Smooth muscle cell of the brain vasculature (primary cell): ENCODE measurements around the gene GLIS1.
"Not testable (repeated sequence)": the region's sequence is repeated elsewhere in the genome, so short reads cannot be mapped to it uniquely, and the experiment has no call there.

ENCODE experiments used
- DNase-seq: peaks from one replicate; pipeline ENCODE4 v3.0.0-alpha.2; 2012; ENCODE audit warnings: low read depth, low spot score

Gene GLIS1

DNA sequence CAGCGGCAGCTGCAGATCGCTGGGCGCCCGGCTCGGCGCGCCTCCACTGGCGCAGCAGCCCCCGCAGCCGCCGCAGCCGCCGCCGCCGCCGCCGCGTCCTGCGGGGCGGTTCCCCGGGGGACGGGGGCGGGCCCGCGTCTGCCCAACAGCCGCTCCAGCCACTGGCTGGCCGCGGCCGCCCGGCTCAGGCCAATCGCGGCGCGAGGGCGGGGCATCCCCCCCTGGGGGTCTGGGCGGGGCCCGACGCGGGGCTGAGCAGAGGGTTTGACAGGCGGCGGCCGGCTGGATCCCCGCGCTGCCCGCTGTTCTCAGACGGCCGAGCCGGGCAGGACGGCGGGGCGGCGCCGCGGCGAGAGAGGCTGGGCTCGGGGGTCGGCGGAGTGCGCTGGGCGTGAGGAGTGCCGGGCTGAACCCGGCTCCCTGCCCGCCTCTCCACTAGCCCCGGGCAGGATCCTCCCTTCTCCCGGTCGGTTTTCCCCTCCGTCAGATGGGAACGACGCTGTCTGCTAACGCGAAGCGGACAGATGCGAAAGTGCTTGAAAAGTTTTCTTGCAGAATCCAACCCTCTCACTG, at the start of gene GLIS1:
Gene GLIS1 (minus strand): TSS at position 56 of the 573 bp plus-strand sequence. CDS start 1,100 bp downstream, outside the sequence.
- DNase-seq: no peak

DNA sequence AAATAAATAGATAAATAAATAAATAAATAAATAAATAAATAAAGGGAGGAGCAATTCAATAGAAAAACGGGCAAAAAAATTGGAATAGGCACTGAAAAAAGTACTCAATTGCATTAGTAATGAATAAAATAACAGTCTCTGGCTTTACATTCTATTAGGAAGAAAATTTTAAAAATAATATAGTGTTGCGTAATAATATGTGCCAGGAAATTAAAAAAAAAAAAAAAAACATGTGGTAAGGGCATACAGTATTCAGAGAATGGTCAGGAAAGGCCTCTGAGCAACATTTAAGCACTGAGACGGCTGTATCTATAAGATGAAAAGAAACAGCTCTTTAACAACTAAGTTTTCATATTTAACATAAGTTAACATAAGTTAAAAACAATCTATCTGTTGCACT, 48.7 kb upstream of the GLIS1 start:
- DNase-seq: no peak

DNA sequence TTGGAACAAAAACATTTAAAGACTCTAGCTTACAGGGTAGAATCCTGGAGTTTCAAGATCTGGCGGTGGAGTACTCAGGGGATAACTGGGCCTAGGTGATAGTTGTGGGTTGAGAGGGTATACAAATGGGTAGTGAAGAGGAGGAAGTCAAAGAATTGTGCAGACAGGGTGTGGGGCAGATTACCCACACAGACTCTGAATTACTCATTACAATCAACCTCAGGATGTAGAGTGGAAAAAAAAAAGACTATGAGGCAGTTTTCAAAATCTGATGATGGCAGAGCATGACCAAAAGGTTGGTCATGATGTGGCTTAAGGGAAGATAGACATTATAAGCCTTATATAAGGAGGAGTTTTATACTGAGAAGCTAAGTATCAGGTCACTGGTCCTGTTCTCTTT, 44.1 kb upstream of the GLIS1 start:
- DNase-seq: no peak

DNA sequence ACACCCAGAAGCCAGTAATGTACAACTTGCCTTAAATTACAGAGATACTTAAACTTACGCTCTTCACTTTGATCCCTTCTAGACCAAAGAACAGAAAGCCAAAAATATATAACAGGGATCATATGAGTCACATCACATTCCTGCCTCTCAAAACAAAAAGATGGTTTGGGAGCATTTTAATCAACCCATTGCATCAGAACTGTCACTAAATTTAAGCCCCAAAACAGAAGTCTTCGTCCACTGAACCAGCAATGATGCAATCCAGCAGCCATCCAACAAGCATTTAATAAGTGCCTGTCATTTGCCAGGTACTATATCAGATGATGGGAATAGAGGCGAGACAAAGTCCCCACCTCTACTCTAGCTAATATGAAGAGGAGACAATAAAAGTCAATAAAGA, 42.7 kb upstream of the GLIS1 start:
- no peak for DNase-seq

DNA sequence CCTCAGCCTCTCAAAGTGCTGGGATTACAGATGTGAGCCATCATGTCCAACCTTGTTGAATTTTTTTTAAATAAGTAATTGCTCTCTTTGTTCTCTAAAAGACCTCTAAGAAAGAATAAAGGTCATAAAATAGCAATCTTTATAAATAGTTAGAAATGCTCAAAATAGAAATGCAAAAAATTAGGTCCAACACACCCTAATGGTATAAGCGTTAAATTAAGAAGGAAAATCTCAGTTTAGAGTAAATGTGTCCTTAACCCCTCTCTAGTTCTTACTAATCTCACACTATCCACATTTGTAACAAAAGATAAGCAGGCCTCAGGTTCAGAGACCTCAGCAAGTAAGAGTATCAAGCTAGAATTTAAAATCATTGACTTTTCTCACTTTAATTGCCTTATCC, 38.3 kb upstream of the GLIS1 start:
- DNase-seq: no peak

DNA sequence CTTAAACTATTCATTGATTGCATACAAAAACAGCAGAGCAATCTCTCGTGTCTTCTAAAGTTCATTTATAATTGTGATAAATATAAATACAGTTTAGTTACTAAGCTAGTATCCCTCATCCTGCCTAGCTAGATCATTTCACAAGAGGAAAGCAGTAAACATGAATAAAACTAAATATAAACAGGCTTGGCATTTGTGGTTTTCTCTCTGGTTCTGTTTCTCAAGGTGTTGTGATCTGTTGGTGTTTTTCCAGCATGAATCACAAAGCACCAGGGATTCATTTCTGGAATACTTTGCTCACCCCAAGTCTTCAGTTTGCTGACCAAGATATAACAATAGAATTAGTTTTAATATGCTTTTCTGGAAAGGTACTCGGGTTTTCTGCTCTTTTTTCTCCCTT, 32.7 kb upstream of the GLIS1 start:
- peak; percentile 52 for DNase-seq

DNA sequence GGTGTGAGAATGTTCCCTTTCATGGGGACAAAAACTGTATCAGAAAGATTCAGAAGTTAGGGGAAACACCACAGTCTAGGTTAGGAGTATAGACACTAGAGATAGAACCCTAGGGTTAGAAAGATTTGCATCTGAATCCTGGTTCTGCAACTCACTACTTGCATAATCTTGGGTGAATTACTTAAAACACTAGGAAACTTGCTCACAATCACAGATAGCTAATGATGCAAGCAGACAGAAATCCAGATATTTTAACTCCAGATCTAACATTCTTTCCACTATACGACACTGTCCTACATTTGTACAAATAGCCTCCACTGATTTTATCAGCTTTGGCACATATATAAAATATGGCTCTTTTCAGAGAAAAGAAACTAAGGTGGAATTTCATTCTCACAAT, 30.8 kb upstream of the GLIS1 start:
- DNase-seq: no peak

DNA sequence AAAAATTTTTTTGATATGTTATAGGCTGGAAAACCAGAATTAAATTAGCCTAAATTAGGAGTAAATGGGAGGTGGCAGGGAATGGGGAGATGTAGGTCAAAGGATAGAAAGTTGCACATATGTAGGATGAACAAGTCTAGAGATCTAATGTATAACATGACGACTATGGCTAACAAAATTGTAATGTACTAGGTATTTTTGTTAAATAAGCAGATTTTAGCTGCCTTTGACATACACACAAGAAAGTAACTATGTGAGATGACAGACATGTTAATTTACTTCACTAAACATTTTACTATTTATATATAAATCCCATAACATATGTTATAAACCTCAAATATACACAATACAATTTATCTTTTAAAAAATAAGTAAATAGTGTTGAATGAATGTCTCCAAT, 30.2 kb upstream of the GLIS1 start:
- no peak for DNase-seq

DNA sequence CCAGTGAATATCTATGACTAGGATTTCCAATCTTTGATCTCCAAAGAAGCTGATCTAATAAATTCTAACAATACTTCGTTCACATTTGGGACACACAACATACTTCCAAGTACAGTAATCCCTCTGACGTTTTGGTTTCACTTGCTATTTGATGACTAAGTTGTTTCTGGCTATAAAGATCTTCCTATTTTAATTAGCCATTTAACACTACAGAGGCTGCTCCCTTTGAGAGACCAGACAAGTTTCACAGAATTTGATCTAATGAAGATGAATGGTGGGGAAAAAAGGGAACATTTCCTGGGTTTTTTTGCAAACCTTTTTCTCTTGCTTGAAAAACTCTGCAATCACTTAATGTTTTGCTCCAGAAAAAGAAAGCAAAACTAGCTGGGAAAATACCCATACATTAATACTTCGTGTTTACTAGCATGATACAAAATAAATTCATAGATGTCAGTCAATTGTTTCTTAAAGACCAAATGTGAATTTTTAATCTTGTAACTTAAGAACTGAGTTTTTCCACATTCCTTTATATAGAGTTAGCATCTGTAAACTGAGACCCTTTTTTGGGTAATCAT, 28.0 kb upstream of the GLIS1 start:
- peak; percentile 13 for DNase-seq

DNA sequence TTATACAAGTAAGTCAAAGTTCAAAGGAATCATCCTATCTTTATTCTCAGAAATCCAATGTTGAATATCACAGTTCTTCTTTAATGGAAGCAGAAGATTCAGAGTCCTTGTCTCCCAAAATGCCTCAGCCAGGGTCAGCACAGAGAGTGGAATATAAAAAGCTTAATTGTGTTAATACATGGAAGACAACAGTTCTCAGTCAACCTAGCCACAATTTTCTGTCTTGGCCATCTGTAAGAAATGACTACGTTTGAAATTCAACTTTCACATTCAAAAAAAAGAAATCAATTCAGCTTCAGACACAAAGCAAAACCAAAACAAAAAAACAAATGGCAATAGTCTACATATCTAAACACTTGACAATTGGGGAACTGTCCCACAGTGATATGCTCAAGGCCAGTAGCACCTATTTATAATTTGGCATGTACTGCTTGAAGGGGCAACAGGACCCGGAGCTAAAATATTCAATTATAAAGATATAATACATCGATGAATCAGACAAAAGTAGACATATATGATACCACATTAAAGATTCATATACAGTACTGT, 27.3 kb upstream of the GLIS1 start:
- DNase-seq: no peak

DNA sequence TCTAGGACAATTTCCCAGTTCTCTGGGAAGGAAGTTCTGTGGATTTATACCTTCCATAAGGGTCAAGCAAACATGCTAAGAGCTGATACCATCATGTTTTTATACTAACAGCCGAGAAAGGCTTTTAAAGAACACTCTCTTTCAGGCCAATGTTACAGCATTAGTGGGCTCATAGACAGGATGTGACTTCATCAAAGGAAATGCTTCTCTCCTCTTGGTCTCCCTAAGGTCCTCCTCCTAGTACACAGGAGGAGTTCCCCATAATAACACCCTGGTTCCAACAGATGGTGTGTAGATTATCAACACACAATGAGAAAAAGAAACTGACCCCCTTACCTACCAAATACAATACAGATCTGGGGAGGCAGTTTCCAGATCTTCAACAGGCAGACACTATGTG, 26.7 kb upstream of the GLIS1 start:
- DNase-seq: no peak

DNA sequence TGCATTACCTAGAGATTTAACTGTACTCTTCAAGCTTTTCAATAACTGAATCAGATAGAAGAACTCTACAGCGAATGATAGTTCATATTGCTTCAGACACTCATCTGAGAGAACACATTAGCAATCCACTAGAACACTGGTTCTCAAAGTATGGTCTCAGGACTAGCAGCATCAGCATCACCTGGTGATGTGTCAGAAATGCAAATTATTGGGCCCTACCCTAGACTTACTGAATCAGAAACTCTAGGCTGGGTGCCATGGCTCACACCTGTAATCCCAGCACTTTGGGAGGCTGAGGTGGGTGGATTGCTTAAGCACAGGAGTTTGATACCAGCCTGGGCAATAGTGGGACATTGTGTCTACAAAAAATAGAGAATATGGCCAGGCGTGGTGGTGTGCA, 24.9 kb upstream of the GLIS1 start:
- no peak for DNase-seq

DNA sequence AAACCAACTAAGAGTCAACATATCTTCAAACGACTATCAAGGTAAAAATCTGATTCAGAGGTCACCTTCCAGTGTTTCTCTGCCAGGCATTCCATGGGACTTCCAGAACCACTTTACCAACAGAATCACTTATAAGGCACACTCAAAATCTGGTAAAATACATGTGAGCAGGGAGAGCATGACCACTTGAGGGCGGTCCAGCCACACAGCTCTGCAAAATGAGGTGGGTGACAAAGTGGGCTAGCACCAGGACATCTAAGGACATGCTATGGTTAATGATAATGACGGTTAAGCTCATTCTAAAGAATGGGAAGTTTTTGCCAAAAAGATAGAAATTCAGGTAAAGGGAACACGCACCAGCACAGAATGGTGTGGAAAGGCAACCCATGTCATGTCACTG, 24.5 kb upstream of the GLIS1 start:
- DNase-seq: no peak

DNA sequence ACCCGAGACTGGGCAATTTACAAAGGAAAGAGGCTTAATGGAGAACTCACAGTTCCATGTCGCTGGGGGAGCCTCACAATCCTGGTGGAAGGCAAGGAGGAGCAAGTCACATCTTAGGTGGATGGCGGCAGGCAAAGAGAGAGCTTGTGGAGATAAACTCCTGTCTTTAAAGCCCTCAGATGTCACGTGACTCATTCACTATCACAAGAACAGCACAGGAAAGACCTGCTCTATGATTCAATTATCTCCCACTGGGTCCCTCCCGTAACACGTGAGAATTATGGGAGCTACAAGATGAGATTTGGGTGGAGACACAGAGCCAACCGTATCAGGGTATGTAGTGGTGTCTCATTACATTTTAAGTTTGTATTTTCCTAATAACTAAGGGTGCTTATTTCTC, 21.5 kb upstream of the GLIS1 start:
- not testable (repeated sequence) for DNase-seq

DNA sequence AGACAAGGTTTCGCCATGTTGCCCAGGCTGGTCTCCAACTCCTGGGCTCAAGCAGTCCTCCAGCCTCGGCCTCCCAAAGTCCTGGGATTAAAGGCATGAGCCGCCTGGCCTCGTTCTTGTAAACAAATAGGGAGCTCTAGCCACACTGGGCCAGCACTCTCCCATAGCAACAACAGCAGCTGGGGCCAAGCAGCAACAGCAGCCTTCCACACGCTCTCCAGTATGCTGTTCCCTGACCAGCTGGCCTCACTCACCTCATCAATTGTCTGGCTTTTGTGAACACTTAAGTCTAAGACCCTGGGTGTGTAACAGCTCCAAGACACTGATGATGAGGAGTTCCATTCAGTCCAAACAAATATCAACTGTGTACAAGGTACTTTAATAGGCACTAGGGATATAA, 16.9 kb upstream of the GLIS1 start:
- DNase-seq: no peak

DNA sequence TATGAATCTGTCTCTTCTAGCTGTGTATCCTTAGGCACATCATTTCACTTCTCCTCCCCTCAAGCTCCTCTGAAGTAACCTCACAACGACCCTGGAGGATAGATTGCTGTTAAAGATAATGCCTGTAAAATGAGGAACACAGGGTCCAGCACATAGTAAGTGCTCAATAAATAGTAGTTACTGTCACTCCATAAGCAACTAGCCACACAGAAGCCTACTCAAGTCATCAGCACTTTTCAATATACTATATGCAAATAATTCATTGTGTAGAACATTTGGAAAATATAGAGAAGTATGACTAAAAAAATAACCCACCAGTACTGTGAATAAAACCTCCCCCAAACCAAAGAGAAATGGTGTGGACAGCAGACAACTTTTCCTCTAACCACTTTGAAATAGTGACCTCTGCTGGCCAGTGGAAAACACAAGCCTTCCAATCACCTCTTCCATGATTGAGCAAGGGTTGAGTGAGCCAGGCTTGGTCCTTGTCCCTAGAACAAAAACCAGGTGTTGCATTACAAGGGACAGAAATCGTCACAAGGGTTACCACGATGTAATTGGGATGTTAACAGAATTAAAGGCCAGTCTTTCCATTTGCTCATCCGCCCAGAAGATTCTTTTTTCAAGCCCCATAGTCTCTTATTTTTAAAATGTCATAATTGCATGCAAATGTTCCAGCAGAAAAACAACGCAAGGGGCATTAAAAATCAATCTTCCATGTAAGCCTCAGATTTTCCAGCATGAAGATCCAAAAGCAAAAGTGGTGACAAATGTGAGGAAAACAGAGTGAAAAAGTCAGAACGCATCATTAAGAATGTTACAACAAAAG, 15.7 kb upstream of the GLIS1 start:
- DNase-seq: no peak

DNA sequence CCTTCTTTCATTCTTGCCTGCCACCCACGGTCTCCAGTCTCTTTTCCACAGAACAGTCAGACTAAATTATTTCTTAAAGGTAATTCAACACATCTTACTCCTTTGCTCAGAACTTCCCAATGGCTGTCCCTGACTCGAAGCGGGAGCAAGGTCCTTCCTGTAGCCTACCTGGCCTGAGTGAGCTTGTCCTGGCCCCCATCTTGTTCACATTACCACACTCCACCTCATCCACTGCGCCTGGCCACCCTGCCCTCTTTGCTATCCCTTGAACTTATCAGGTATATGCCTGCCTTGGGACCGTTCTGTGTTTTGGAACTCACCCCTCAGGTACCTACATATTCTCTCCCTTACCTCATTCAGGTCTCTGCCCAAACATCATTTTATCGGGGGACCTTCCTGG, 13.3 kb upstream of the GLIS1 start:
- DNase-seq: no peak

DNA sequence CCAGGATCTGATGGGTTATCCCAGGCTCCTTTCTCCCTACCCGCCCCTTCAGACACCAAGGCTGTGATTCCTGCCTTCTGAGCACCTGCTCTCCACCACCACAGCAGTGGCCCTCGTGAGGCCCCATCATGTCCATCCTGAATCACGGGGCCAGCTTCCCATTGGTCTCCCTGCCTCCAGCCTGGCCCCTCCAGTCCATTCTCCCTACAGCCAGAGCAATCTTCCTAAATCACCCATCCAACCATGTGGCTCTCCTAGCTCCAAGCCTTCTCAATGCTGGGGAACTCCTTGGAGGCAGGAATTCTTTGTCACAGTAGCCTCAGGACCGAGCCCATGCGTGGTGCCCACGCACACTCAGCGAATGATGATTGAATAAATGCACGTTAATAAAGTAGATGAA, 8.9 kb upstream of the GLIS1 start:
- no peak for DNase-seq

DNA sequence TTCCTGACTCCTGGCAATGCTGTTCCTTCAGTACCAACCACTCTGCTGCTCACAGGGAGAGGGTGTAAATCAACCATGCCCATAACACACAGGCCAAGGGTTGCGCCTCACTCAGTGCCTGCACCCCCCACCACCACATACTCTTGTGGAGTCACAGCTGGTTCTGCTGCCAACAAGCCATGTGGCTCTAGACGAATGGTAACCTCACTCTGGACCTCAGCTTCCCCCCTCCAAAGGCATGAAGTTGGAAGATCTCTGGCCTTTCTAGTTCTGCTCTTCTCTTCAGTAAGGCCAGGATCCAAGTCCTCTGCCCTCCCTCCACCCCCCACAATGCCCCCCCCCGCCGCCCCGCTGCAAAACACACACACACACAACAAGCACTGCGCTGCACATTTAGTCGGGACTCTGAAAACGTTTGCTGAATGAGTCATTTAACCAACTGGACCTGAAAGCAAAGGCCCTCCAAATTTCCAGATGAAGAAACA, 1.7 kb upstream of the GLIS1 start:
- DNase-seq: no peak

DNA sequence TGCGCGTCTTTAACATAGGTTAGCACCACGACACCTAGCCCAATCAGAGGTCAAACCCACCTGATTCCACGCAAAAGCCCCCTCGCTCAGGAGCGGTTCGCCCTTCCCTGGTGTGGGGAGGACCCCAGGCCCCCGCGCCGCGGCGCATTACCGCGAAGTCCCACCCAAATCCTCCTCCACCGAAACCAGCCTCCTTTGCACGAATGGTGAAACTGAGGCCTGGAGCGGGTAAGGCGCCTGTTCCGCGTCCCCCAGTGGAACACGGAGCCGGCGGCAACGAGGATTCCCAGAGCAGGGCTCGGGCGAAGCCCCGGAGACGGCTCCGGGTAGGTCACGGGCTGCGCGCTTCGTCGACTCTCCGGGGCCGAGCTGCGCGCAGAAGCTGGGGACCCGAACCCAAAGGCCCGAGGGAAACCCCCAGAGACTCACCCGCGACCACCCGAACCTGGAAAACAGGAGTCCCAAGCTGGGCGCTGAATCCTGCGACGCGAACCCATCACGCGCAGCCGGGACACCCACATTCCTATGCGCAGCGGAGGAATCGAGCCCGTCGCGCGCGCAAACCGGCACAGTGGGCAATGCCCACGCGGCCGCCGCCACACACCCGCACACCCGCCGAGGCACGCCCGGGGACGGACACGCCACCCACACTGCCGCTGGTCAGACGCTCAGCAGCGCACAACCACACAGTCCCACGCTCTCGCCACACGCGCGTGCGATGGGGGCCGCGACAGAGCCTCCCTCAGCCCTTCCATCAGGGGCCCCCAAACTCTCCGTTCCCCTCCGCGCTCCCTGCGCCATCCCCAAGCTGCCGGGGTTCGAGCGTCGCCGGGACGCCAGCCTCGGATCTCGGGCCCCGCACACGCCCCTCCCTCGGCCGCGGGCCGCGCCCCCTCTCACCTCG, 507 bp downstream of the GLIS1 start:
- no peak for DNase-seq

DNA sequence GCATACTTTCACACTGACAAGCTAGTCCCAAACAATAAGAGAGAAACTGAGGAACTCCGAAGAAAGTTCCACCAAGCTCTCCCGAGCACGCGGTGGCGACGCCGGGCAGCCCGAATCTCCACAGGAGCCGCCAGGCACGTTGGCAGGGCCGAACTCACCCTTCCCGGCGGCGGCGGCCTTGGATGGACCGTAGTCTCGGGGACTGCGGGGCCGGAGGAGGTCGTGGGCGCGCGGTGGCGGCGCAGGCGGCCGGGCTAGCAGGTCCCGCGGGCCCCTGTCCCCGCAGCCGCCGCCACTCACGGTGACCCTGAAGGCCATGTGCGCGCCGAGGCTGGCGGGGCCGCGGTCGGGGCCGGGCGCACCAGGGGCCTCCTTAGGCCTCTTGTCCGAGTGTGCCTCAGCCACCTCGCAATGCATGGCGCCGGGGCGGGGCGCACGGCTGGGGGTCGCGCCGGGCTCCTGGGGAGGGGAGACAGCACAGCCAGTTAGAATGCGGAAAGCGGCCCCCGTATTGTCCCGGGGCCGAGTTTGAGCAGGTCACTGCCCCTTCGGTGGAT, 1.2 kb downstream of the GLIS1 start:
- no peak for DNase-seq
